ENCODE data around the gene DPP6. TPM values are rescaled to one million over a fixed set of nuclear protein-coding genes. Genes with fewer than 3 reads are reported as not detected.
"Not testable (repeated sequence)": the region's sequence is repeated elsewhere in the genome, so short reads cannot be mapped to it uniquely, and the experiment has no call there.

DPP6 gene
- total RNA-seq, 1 donor from 2014 or later: 0.48 TPM

- not testable (repeated sequence) for H3K4me1 Mint-ChIP-seq (ENCODE audit: low read depth, unreplicated experiment); DNase-seq (ENCODE audit: low read depth); H3K4me3 ChIP-seq (ENCODE audit: insufficient read depth, low read depth, low read length); H3K4me1 ChIP-seq (ENCODE audit: insufficient read depth, low read length); H3K36me3 Mint-ChIP-seq (ENCODE audit: low read depth, unreplicated experiment); H3K27ac Mint-ChIP-seq (ENCODE audit: unreplicated experiment); H3K9me3 Mint-ChIP-seq (ENCODE audit: unreplicated experiment); H3K4me3 Mint-ChIP-seq (ENCODE audit: unreplicated experiment); H2AFZ ChIP-seq (ENCODE audit: low read depth, low read length); H3K27ac ChIP-seq (ENCODE audit: low read depth, low read length); H3K27me3 Mint-ChIP-seq (ENCODE audit: low read depth, unreplicated experiment); H3K9me3 ChIP-seq (ENCODE audit: insufficient read depth, low read depth, low read length); H4K20me1 ChIP-seq (ENCODE audit: insufficient read depth, low read length); H3K9ac ChIP-seq (ENCODE audit: low read length); H3K4me2 ChIP-seq (ENCODE audit: low read length); H3K79me2 ChIP-seq (ENCODE audit: insufficient read depth, low read length); H3K36me3 ChIP-seq (ENCODE audit: insufficient read depth, low read length); FAIRE-seq; H3K27me3 ChIP-seq (ENCODE audit: insufficient read depth, low read length)
Measured at GRCh38 chr7:154117411-154118390, 65.5 kb downstream of the DPP6 start.

- not testable (repeated sequence) for H3K4me3 ChIP-seq (ENCODE audit: insufficient read depth, low read depth, low read length); H2AFZ ChIP-seq (ENCODE audit: low read depth, low read length); H3K4me1 Mint-ChIP-seq (ENCODE audit: low read depth, unreplicated experiment); H3K79me2 ChIP-seq (ENCODE audit: insufficient read depth, low read length); H3K27me3 ChIP-seq (ENCODE audit: insufficient read depth, low read length); H3K9ac ChIP-seq (ENCODE audit: low read length); DNase-seq (ENCODE audit: low read depth); FAIRE-seq; H3K36me3 ChIP-seq (ENCODE audit: insufficient read depth, low read length); H4K20me1 ChIP-seq (ENCODE audit: insufficient read depth, low read length); H3K4me3 Mint-ChIP-seq (ENCODE audit: unreplicated experiment); H3K9me3 Mint-ChIP-seq (ENCODE audit: unreplicated experiment); H3K4me2 ChIP-seq (ENCODE audit: low read length); H3K9me3 ChIP-seq (ENCODE audit: insufficient read depth, low read depth, low read length); H3K27ac ChIP-seq (ENCODE audit: low read depth, low read length); H3K27me3 Mint-ChIP-seq (ENCODE audit: low read depth, unreplicated experiment); H3K27ac Mint-ChIP-seq (ENCODE audit: unreplicated experiment); H3K36me3 Mint-ChIP-seq (ENCODE audit: low read depth, unreplicated experiment); H3K4me1 ChIP-seq (ENCODE audit: insufficient read depth, low read length)
Measured at GRCh38 chr7:154120825-154121224, 68.6 kb downstream of the DPP6 start.

GRCh38 chr7:154122720-154123119 is 70.5 kb downstream of the DPP6 start:
- H3K4me2 ChIP-seq (ENCODE audit: low read length); DNase-seq (ENCODE audit: low read depth); H3K36me3 ChIP-seq (ENCODE audit: insufficient read depth, low read length); FAIRE-seq; H3K9me3 ChIP-seq (ENCODE audit: insufficient read depth, low read depth, low read length); H3K27ac ChIP-seq (ENCODE audit: low read depth, low read length); H4K20me1 ChIP-seq (ENCODE audit: insufficient read depth, low read length); H3K4me3 ChIP-seq (ENCODE audit: insufficient read depth, low read depth, low read length); H3K79me2 ChIP-seq (ENCODE audit: insufficient read depth, low read length); H3K27me3 ChIP-seq (ENCODE audit: insufficient read depth, low read length); H2AFZ ChIP-seq (ENCODE audit: low read depth, low read length); H3K4me1 ChIP-seq (ENCODE audit: insufficient read depth, low read length); H3K9me3 Mint-ChIP-seq (ENCODE audit: unreplicated experiment); H3K27me3 Mint-ChIP-seq (ENCODE audit: low read depth, unreplicated experiment); H3K4me3 Mint-ChIP-seq (ENCODE audit: unreplicated experiment); H3K27ac Mint-ChIP-seq (ENCODE audit: unreplicated experiment); H3K36me3 Mint-ChIP-seq (ENCODE audit: low read depth, unreplicated experiment); H3K4me1 Mint-ChIP-seq (ENCODE audit: low read depth, unreplicated experiment); H3K9ac ChIP-seq (ENCODE audit: low read length): not testable (repeated sequence)

- H3K27me3 ChIP-seq (ENCODE audit: insufficient read depth, low read length); FAIRE-seq: not testable (repeated sequence)
Measured at GRCh38 chr7:154123397-154123796, 71.2 kb downstream of the DPP6 start.

GRCh38 chr7:154129142-154129541 is 76.9 kb downstream of the DPP6 start:
- H3K4me1 ChIP-seq (ENCODE audit: insufficient read depth, low read length): not testable (repeated sequence)

More at GRCh38 chr7:154123397-154123796, 71.2 kb downstream of the DPP6 start:
- H3K9me3 ChIP-seq (ENCODE audit: insufficient read depth, low read depth, low read length); H3K36me3 Mint-ChIP-seq (ENCODE audit: low read depth, unreplicated experiment); H3K4me3 Mint-ChIP-seq (ENCODE audit: unreplicated experiment); H3K27me3 Mint-ChIP-seq (ENCODE audit: low read depth, unreplicated experiment); H4K20me1 ChIP-seq (ENCODE audit: insufficient read depth, low read length); H3K9me3 Mint-ChIP-seq (ENCODE audit: unreplicated experiment); H3K9ac ChIP-seq (ENCODE audit: low read length); H2AFZ ChIP-seq (ENCODE audit: low read depth, low read length); H3K4me1 ChIP-seq (ENCODE audit: insufficient read depth, low read length); H3K4me3 ChIP-seq (ENCODE audit: insufficient read depth, low read depth, low read length); DNase-seq (ENCODE audit: low read depth); H3K4me1 Mint-ChIP-seq (ENCODE audit: low read depth, unreplicated experiment); H3K27ac Mint-ChIP-seq (ENCODE audit: unreplicated experiment); H3K36me3 ChIP-seq (ENCODE audit: insufficient read depth, low read length); H3K27ac ChIP-seq (ENCODE audit: low read depth, low read length); H3K4me2 ChIP-seq (ENCODE audit: low read length); H3K79me2 ChIP-seq (ENCODE audit: insufficient read depth, low read length): not testable (repeated sequence)

GRCh38 chr7:154132617-154133016 is 80.4 kb downstream of the DPP6 start:
- H3K4me3 ChIP-seq (ENCODE audit: insufficient read depth, low read depth, low read length); FAIRE-seq; H3K4me2 ChIP-seq (ENCODE audit: low read length); H3K27me3 Mint-ChIP-seq (ENCODE audit: low read depth, unreplicated experiment); H3K27ac Mint-ChIP-seq (ENCODE audit: unreplicated experiment); H3K27me3 ChIP-seq (ENCODE audit: insufficient read depth, low read length); H3K9me3 ChIP-seq (ENCODE audit: insufficient read depth, low read depth, low read length); H4K20me1 ChIP-seq (ENCODE audit: insufficient read depth, low read length); H3K27ac ChIP-seq (ENCODE audit: low read depth, low read length); DNase-seq (ENCODE audit: low read depth); H3K4me1 ChIP-seq (ENCODE audit: insufficient read depth, low read length); H3K9ac ChIP-seq (ENCODE audit: low read length); H3K9me3 Mint-ChIP-seq (ENCODE audit: unreplicated experiment); H3K79me2 ChIP-seq (ENCODE audit: insufficient read depth, low read length); H3K4me1 Mint-ChIP-seq (ENCODE audit: low read depth, unreplicated experiment); H3K4me3 Mint-ChIP-seq (ENCODE audit: unreplicated experiment); H3K36me3 ChIP-seq (ENCODE audit: insufficient read depth, low read length); H2AFZ ChIP-seq (ENCODE audit: low read depth, low read length); H3K36me3 Mint-ChIP-seq (ENCODE audit: low read depth, unreplicated experiment): not testable (repeated sequence)

More at GRCh38 chr7:154129142-154129541, 76.9 kb downstream of the DPP6 start:
- not testable (repeated sequence) for H4K20me1 ChIP-seq (ENCODE audit: insufficient read depth, low read length); H2AFZ ChIP-seq (ENCODE audit: low read depth, low read length); H3K4me2 ChIP-seq (ENCODE audit: low read length); H3K36me3 ChIP-seq (ENCODE audit: insufficient read depth, low read length); FAIRE-seq; H3K36me3 Mint-ChIP-seq (ENCODE audit: low read depth, unreplicated experiment); H3K27ac ChIP-seq (ENCODE audit: low read depth, low read length); H3K9me3 ChIP-seq (ENCODE audit: insufficient read depth, low read depth, low read length); DNase-seq (ENCODE audit: low read depth); H3K4me1 Mint-ChIP-seq (ENCODE audit: low read depth, unreplicated experiment); H3K27ac Mint-ChIP-seq (ENCODE audit: unreplicated experiment); H3K4me3 Mint-ChIP-seq (ENCODE audit: unreplicated experiment); H3K27me3 Mint-ChIP-seq (ENCODE audit: low read depth, unreplicated experiment); H3K4me3 ChIP-seq (ENCODE audit: insufficient read depth, low read depth, low read length); H3K27me3 ChIP-seq (ENCODE audit: insufficient read depth, low read length); H3K9ac ChIP-seq (ENCODE audit: low read length); H3K79me2 ChIP-seq (ENCODE audit: insufficient read depth, low read length); H3K9me3 Mint-ChIP-seq (ENCODE audit: unreplicated experiment)
